Colonic mucosa (tissue), 4 donors: ENCODE measurements around the gene NKAIN4. TPM values are rescaled to one million over a fixed set of nuclear protein-coding genes. Genes with fewer than 3 reads are reported as not detected.

Source experiments
- DNase-seq: peaks from one replicate; pipeline ENCODE4 v3.0.0-alpha.2; 2020
- H3K27ac ChIP-seq: fragments of 200-600 bp; one replicate; pipeline ENCODE4 v1.8.0; 2021
- H3K27me3 ChIP-seq: fragments of 200-600 bp; one replicate; pipeline ENCODE4 v1.8.0; 2021
- H3K36me3 ChIP-seq: fragments of 200-600 bp; one replicate; pipeline ENCODE4 v1.8.0; 2021
- H3K4me1 ChIP-seq: fragments of 200-600 bp; one replicate; pipeline ENCODE4 v1.8.0; 2021; ENCODE audit warnings: mild to moderate bottlenecking
- H3K4me3 ChIP-seq: fragments of 200-600 bp; one replicate; pipeline ENCODE4 v1.8.0; 2021
- H3K9ac ChIP-seq, 2 donors: one replicate each; pipeline ENCODE4 v1.7.0; 2013; ENCODE audit warnings: control low read depth in 2 of 2, low read depth in 2 of 2, low read length in 2 of 2
- H3K9me3 ChIP-seq: fragments of 200-600 bp; one replicate; pipeline ENCODE4 v1.8.0; 2021
- intact Hi-C: fragments of 100-400 bp; cut with DNase I; formaldehyde crosslinking; loops from one replicate; pipeline ENCODE4 v1.14.1; 2022
- total RNA-seq, 2 donors: library from RNA; stranded (reverse); fragmentation: NEBNext Ultra II Directional in 1 of 2; extraction: Animal tissue kit (Norgen Biotek cat#: 25700) in 1 of 2; gene quantifications; one replicate each; pipeline ENCODE4 v1.2.1, GENCODE V29; 2021
- TF ChIP-seq, protein P1 (sequence below): fragments of 200-600 bp; IDR thresholded peaks from one replicate; pipeline ENCODE4 v1.8.0; 2022; ENCODE audit warnings: antibody characterized with exemption, mild to moderate bottlenecking
- donor health status: healthy.
- donor health status: DM: no; HTN: no; CAD: no.
- donor health status: DM: no; HTN: no; CAD: no.

Gene NKAIN4
- total RNA-seq, 2 donors from 2014 or later: 0.29 TPM; not detected in 1

DNA sequence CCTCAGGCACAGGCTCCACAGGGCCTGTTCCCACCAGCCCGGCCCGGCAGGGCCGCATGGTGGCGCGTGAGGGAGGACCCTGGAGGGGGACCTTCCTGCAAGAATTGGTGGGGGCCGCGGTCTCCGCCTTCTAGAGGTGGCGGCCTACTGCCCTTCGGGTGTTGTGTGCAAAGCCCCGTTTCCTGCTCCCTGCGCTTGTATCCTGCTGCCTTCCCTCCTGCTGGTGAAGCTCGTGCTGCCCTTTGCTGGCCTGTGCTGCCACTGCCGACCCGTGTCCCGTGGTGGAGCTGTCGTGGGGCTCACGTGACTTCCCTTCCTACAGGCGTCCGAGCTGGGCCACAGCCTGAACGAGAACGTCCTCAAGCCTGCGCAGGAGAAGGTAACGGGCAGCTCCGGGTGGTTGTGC is 30.3 kb upstream of the NKAIN4 start:
- Histone ChIP-seq H3K36me3 (no peaks in the 10 kb centered on the region), H3K9ac (no peak overlapping the region), H3K4me1 (no peaks in the 10 kb centered on the region), H3K27ac (no peak overlapping the region), H3K27me3 (no peaks in the 10 kb centered on the region), H3K4me3 (no peak overlapping the region), H3K9me3 (no peaks in the 10 kb centered on the region)
- DNase-seq: no peak
- intact Hi-C loops: no loop called here
- TF ChIP-seq, protein P1, sequence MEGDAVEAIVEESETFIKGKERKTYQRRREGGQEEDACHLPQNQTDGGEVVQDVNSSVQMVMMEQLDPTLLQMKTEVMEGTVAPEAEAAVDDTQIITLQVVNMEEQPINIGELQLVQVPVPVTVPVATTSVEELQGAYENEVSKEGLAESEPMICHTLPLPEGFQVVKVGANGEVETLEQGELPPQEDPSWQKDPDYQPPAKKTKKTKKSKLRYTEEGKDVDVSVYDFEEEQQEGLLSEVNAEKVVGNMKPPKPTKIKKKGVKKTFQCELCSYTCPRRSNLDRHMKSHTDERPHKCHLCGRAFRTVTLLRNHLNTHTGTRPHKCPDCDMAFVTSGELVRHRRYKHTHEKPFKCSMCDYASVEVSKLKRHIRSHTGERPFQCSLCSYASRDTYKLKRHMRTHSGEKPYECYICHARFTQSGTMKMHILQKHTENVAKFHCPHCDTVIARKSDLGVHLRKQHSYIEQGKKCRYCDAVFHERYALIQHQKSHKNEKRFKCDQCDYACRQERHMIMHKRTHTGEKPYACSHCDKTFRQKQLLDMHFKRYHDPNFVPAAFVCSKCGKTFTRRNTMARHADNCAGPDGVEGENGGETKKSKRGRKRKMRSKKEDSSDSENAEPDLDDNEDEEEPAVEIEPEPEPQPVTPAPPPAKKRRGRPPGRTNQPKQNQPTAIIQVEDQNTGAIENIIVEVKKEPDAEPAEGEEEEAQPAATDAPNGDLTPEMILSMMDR: no peak

DNA sequence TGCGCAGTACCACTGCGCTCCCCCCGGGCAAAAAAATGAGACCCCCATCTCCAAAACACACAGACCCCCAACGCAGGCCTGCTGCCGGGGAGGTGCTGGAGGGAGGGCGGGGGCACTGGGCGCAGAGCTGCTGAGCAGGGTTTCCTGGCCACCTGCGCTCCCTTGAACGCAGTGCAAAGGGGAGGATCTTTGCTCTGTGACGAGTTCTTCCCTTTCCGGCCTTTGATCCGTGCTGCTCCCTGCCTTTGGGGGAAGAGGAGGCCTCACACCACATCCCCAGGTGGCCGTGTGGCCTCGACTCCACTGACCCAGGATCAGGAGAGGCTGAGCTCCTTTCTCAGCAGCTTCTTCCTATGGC is 29.8 kb upstream of the NKAIN4 start:
- Histone ChIP-seq H3K36me3 (no peaks in the 10 kb centered on the region), H3K27ac (no peak overlapping the region), H3K9me3 (no peaks in the 10 kb centered on the region), H3K4me3 (no peak overlapping the region), H3K27me3 (no peaks in the 10 kb centered on the region), H3K4me1 (no peaks in the 10 kb centered on the region), H3K9ac (no peak overlapping the region)
- intact Hi-C loops: no loop called here
- TF ChIP-seq, protein P1: no peak
- DNase-seq: no peak

DNA sequence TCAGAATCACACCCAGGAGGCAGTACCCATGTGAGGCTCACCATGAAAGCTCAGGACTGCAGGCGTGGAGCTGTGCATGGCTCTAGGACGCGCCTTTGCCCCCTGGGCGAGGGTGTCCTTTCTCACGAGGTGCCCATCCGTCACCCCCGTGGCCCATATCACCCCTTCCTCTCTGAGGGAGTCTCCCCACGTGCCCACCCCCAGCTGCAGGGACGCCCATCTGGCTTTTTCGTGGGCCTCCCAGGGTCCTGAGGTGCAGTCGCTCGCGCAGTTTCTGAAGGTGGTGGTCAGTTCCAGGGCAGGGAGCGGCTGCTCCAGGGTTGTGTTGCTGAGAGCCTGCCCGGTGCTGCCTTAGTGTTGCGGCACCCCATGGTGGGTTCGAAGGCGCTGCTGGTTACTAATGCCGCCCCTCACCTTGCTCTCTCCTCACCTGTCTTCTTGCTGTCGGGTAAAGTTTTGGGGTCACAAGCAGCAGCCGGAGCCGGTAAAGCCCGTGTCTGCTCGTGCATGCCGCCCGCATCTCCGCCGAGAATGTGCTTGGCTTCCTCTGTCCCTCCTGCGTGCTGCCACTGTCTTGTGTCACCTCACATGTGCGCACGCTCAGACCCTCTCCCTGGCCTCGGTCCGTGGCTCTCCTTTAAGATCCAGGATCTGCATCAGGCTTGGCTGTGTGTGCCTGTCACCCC is 29.3 kb upstream of the NKAIN4 start:
- Histone ChIP-seq H3K27me3 (no peaks in the 10 kb centered on the region), H3K36me3 (peaks cover 3% of the 10 kb centered on the region), H3K27ac (no peak overlapping the region), H3K4me1 (no peaks in the 10 kb centered on the region), H3K9ac (no peak overlapping the region), H3K9me3 (no peaks in the 10 kb centered on the region), H3K4me3 (no peak overlapping the region)
- DNase-seq: no peak
- TF ChIP-seq, protein P1: no peak
- intact Hi-C loops: no loop called here

DNA sequence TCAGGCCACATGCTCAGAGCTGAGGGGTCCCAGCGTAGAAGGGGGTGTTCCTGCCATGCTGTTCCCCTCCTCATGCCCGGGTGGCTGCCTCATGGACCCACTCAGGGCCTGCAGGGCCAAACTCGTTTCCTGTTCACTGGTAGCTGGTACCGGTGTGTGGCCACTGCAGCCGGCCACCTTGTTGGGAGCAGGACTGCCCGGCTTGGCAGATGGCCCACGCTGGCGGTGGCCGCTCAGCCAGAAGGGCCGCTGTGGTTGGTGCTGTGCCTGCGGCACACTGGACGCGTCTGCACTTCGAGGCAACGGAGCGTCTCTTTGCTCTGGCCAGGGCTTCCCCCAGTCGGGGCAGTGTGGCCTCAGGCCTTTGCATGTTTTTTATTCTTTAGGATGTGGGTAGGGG is 28.7 kb upstream of the NKAIN4 start:
- H3K27me3 ChIP-seq: no peaks in the 10 kb centered on the region
- H3K27ac ChIP-seq: no peak overlapping the region
- H3K9me3 ChIP-seq: no peaks in the 10 kb centered on the region
- no peak overlapping the region for H3K4me3 ChIP-seq
- no peak overlapping the region for H3K9ac ChIP-seq
- intact Hi-C loops: no loop called here
- H3K36me3 ChIP-seq: peaks cover 6% of the 10 kb centered on the region
- TF ChIP-seq, protein P1: no peak
- no peaks in the 10 kb centered on the region for H3K4me1 ChIP-seq
- no peak for DNase-seq

DNA sequence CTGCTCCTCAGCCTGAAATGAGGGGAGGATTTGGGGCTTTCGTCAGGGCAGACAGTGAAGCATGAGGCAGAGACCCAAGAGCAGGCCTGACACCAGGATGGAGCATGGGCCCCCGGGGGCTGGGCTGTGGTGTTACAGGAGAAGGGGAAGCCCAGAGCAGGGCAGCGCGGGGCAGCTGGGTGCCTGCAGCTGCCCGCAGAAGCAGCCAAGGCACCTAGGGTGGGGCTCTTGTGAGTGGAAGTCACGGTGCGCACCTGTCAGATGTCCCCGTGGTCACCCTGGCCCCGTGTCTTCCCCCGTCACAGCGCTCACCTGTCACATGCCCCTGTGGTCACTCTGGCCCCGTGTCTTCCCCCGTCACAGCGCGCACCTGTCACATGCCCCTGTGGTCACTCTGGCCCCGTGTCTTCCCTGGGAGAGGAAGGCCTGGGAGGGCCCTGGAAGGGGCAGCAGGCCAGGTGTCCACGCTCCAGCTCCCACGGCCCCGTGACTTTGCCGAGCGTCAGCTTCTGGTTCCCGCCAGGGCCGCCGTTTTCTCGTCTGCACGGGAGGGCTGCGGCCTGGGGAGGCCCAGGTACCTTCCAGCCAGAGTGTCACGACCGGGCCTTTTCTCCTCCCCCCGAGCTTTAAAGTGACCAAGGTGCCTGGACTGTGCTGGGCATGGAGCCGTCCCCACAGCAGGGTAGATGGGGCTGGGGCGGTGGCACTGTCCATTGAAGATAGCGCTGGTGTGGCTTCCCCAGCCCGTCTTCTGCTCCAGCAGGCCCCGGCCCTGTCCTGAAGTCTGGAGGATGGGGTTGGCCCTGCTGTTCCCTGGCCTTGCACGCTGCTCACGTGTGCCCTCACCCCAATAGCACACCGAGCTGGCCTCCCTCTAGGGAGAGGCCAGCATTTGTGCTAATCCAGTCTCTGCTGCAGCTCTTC is 27.7 kb upstream of the NKAIN4 start:
- DNase-seq: no peak
- Histone ChIP-seq H3K4me3 (no peak overlapping the region), H3K27ac (no peak overlapping the region), H3K9me3 (no peaks in the 10 kb centered on the region), H3K36me3 (peaks cover 6% of the 10 kb centered on the region), H3K9ac (no peak overlapping the region), H3K4me1 (no peaks in the 10 kb centered on the region), H3K27me3 (no peaks in the 10 kb centered on the region)
- TF ChIP-seq, protein P1: no peak
- intact Hi-C loops: no loop called here
